Measurements from ENCODE around the gene TLCD3B. TPM values are rescaled to one million over a fixed set of nuclear protein-coding genes. Genes with fewer than 3 reads are reported as not detected.

TLCD3B gene
- total and polyA plus RNA-seq, 2 experiments from 2014 or later, result 0.36 TPM; not detected in 1

DNA sequence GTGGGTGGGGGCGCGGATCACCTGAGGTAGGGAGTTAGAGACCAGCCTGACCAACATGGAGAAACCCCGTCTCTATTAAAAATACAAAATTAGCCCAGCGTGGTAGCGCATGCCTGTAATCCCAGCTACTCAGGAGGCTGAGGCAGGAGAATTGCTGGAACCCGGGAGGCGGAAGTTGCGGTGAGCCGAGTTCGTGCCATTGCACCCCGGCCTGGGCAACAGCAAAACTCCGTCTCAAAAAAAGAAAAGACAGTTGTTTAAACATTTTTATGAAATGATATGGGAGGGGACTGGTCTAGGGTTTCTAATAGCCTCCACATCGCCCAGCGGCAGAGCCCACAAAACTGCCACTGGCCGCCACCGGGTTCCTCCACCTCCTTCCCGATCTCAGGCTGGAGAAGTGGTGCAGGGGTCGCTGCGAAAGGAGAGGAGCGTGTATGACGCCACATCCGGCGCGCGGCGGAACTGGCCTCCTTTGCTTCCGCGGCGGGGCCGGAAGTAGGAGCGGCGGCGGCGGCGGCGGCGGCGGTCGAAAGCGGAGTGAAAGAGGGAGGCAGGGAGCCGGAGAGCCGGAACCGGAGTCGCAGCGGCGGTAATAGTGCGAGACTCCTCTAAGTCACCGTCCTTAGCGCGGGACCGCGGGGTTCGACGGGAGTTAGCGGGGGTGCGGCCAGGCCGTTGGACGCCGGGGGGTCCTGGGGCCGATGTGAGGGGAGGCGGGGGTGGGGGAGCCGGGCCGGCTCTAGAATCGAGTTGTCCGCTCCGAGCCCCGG lies 44.6 kb upstream of the TLCD3B start, which contains the start of gene PPP4C:
Gene PPP4C (plus strand): TSS at position 492 of the 773 bp plus-strand sequence. CDS start 384 bp downstream, outside the sequence.
- peaks cover 6% of the 10 kb centered on the region for H3K4me1 ChIP-seq (ENCODE audit: low read depth)
- TF ChIP-seq CTCF (IDR thresholded peaks at IDR 0.05; ENCODE audit: low read depth, low read length), result peak; percentile 8
- no peaks in the 10 kb centered on the region for H3K9me3 ChIP-seq (ENCODE audit: low read depth)
- H3K36me3 ChIP-seq, result peaks cover 24% of the 10 kb centered on the region
- H3K27ac ChIP-seq, result peak within 1 kb of the TSS; percentile 79
- no peaks in the 10 kb centered on the region for H3K27me3 ChIP-seq
- peak; percentile 94 to 96 for DNase-seq (ENCODE audit: low read depth in 1 of 2, low spot score in 1 of 2)
- H3K4me3 ChIP-seq, result peak within 1 kb of the TSS; percentile 98

- H3K9me3 ChIP-seq (ENCODE audit: low read depth), result no peaks in the 10 kb centered on the region
- no peak for DNase-seq (ENCODE audit: low read depth in 1 of 2, low spot score in 1 of 2)
- H3K36me3 ChIP-seq, result peaks cover 55% of the 10 kb centered on the region
- peaks cover 16% of the 10 kb centered on the region for H3K4me1 ChIP-seq (ENCODE audit: low read depth)
- no peak for TF ChIP-seq CTCF (IDR thresholded peaks at IDR 0.05; ENCODE audit: low read depth, low read length)
- H3K27ac ChIP-seq, result peak overlapping the region; percentile 69
- no peaks in the 10 kb centered on the region for H3K27me3 ChIP-seq
- H3K4me3 ChIP-seq, result no peak overlapping the region
Measured at GRCh38 chr16:30070490-30070889, 39.4 kb upstream of the TLCD3B start.

DNA sequence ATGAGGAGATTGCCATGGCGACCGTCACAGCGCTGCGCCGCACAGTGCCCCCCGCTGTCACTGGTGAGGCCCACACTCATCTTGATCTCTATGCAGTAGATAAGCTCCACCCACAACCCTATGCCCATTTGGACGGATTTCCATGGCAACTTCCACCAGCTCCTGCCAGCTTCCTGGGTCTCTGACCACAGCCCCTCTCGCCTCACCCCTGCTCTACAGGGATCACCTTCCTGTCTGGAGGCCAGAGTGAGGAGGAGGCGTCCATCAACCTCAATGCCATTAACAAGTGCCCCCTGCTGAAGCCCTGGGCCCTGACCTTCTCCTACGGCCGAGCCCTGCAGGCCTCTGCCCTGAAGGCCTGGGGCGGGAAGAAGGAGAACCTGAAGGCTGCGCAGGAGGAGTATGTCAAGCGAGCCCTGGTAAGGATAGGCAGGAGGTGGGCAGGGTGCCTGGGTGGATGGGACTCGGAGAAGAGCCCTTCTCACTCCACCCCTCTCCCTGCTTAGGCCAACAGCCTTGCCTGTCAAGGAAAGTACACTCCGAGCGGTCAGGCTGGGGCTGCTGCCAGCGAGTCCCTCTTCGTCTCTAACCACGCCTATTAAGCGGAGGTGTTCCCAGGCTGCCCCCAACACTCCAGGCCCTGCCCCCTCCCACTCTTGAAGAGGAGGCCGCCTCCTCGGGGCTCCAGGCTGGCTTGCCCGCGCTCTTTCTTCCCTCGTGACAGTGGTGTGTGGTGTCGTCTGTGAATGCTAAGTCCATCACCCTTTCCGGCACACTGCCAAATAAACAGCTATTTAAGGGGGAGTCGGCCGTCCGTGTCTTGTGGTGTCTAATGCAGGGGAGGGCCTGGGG lies 38.8 kb upstream of the TLCD3B start:
- H3K4me1 ChIP-seq (ENCODE audit: low read depth), result peaks cover 16% of the 10 kb centered on the region
- no peaks in the 10 kb centered on the region for H3K27me3 ChIP-seq
- H3K27ac ChIP-seq, result peak overlapping the region; percentile 69
- H3K36me3 ChIP-seq, result peaks cover 55% of the 10 kb centered on the region
- no peaks in the 10 kb centered on the region for H3K9me3 ChIP-seq (ENCODE audit: low read depth)
- no peak overlapping the region for H3K4me3 ChIP-seq
- no peak for TF ChIP-seq CTCF (IDR thresholded peaks at IDR 0.05; ENCODE audit: low read depth, low read length)
- peak; percentile 27 to 58 for DNase-seq (ENCODE audit: low read depth in 1 of 2, low spot score in 1 of 2)

- peak overlapping the region; percentile 69 for H3K27ac ChIP-seq
- peak in 1 of 2 donors; percentile 30 for DNase-seq (ENCODE audit: low read depth in 1 of 2, low spot score in 1 of 2)
- H3K27me3 ChIP-seq, result no peaks in the 10 kb centered on the region
- H3K4me3 ChIP-seq, result no peak overlapping the region
- peaks cover 55% of the 10 kb centered on the region for H3K36me3 ChIP-seq
- H3K9me3 ChIP-seq (ENCODE audit: low read depth), result no peaks in the 10 kb centered on the region
- H3K4me1 ChIP-seq (ENCODE audit: low read depth), result peaks cover 16% of the 10 kb centered on the region
- TF ChIP-seq CTCF (IDR thresholded peaks at IDR 0.05; ENCODE audit: low read depth, low read length), result peak; percentile 58
Measured at GRCh38 chr16:30068750-30069610, 37.9 kb upstream of the TLCD3B start.

DNA sequence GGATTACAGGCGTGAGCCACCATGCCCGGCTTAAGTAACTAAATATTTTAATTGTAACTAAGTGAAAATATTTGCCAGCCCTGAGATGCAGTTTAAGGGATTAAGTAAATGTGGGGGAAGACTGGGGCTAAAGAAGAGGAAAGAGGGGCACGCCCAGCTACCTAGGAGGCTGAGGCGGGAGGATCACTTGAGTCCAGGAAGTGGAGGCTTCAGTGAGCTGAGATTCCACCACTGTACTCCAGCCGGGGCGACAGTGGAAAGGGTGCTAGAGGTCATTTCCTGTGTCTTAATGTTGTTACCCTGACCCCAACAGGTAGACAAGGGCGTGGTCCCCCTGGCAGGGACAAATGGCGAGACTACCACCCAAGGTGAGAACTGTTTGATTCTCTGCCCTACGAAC lies 37.3 kb upstream of the TLCD3B start:
- H3K27ac ChIP-seq, result peak overlapping the region; percentile 69
- peaks cover 22% of the 10 kb centered on the region for H3K4me1 ChIP-seq (ENCODE audit: low read depth)
- H3K36me3 ChIP-seq, result peaks cover 55% of the 10 kb centered on the region
- H3K9me3 ChIP-seq (ENCODE audit: low read depth), result no peaks in the 10 kb centered on the region
- H3K4me3 ChIP-seq, result no peak overlapping the region
- no peak for TF ChIP-seq CTCF (IDR thresholded peaks at IDR 0.05; ENCODE audit: low read depth, low read length)
- H3K27me3 ChIP-seq, result no peaks in the 10 kb centered on the region
- no peak for DNase-seq (ENCODE audit: low read depth in 1 of 2, low spot score in 1 of 2)

All from cardiac muscle cell (in vitro differentiated cells and primary cell).